Retinal pigment epithelial cell (primary cell): Measurements from ENCODE around the gene SMIM30.

ENCODE experiments used
- DNase-seq: peaks from one replicate; pipeline ENCODE4 v3.0.0-alpha.2; 2010; ENCODE audit warnings: low read depth
- H3K4me3 ChIP-seq: 2 replicates; pipeline ENCODE4 v1.5.1; 2011; ENCODE audit warnings: mild to moderate bottlenecking, low read length, control low read depth, moderate library complexity
- CTCF ChIP-seq: conservative IDR thresholded peaks from 2 replicates; pipeline ENCODE4 v1.5.1; 2011; ENCODE audit warnings: low read depth, low read length, control low read depth, inconsistent platforms

SMIM30 gene

GRCh38 chr7:113086431-113086888 is 31.9 kb downstream of the SMIM30 start, which contains the start of gene GPR85:
Gene GPR85, minus strand, starts transcription at chr7:113086827. Its CDS starts 2,106 bp downstream, at chr7:113084721.
- peak within 1 kb of the TSS; percentile 63 for H3K4me3 ChIP-seq
- no peak for DNase-seq
- TF ChIP-seq CTCF: no peak

GRCh38 chr7:113085781-113086390 is 32.5 kb downstream of the SMIM30 start:
- H3K4me3 ChIP-seq: peak overlapping the region; percentile 63
- DNase-seq: no peak
- TF ChIP-seq CTCF: no peak

GRCh38 chr7:113084496-113085172 is 33.7 kb downstream of the SMIM30 start:
- DNase-seq: no peak
- no peak overlapping the region for H3K4me3 ChIP-seq

GRCh38 chr7:113083816-113084495 is 34.4 kb downstream of the SMIM30 start:
- TF ChIP-seq CTCF: no peak
- no peak overlapping the region for H3K4me3 ChIP-seq

More at GRCh38 chr7:113084496-113085172, 33.7 kb downstream of the SMIM30 start:
- no peak for TF ChIP-seq CTCF

GRCh38 chr7:113083132-113083815 is 35.1 kb downstream of the SMIM30 start:
- TF ChIP-seq CTCF: peak; percentile 4
- DNase-seq: no peak
- H3K4me3 ChIP-seq: no peak overlapping the region

More at GRCh38 chr7:113083816-113084495, 34.4 kb downstream of the SMIM30 start:
- DNase-seq: no peak

- no peak overlapping the region for H3K4me3 ChIP-seq
- no peak for DNase-seq
- TF ChIP-seq CTCF: no peak
These were observed 40.0 kb downstream of the SMIM30 start for GRCh38 chr7:113078331-113078730.
